Mesothelial cell of epicardium (in vitro differentiated cells): Measurements from ENCODE around the gene ADH5. TPM values are rescaled to one million over a fixed set of nuclear protein-coding genes. Genes with fewer than 3 reads are reported as not detected.
"Not testable (repeated sequence)": the region's sequence is repeated elsewhere in the genome, so short reads cannot be mapped to it uniquely, and the experiment has no call there.

Experiments used
- DNase-seq, 2 experiments: peaks; one replicate each; pipeline ENCODE4 v3.0.0; 2021; ENCODE audit warnings: low spot score in 2 of 2; ENCODE audit not compliant: unreplicated experiment in 2 of 2
- H3K27ac Mint-ChIP-seq: 2 replicates; pipeline ENCODE4 v1.8.0; 2021; ENCODE audit warnings: mixed read lengths
- H3K27me3 Mint-ChIP-seq: 2 replicates; pipeline ENCODE4 v1.8.0; 2021; ENCODE audit warnings: low read depth, mixed read lengths
- H3K36me3 Mint-ChIP-seq: 2 replicates; pipeline ENCODE4 v1.8.0; 2021; ENCODE audit warnings: mixed read lengths
- H3K4me1 Mint-ChIP-seq: 2 replicates; pipeline ENCODE4 v1.8.0; 2021; ENCODE audit warnings: mixed read lengths
- H3K4me3 Mint-ChIP-seq: 2 replicates; pipeline ENCODE4 v1.8.0; 2021; ENCODE audit warnings: mild to moderate bottlenecking, moderate library complexity, mixed read lengths
- H3K9me3 Mint-ChIP-seq: 2 replicates; pipeline ENCODE4 v1.8.0; 2021; ENCODE audit warnings: mixed read lengths
- total RNA-seq: library from RNA; stranded (reverse); gene quantifications from 3 replicates; pipeline ENCODE4 v1.2.1, GENCODE V29; 2021
- TF ChIP-seq, protein P1 (sequence below): fragments of 200-600 bp; sonication (generic); IDR thresholded peaks from one replicate; pipeline ENCODE4 v1.5.0; 2021; ENCODE audit warnings: antibody characterized with exemption; ENCODE audit not compliant: unreplicated experiment

ADH5 gene
- total RNA-seq, 1 donor from 2014 or later = 125 TPM

GRCh38 chr4:99074816-99075215 is 13.8 kb downstream of the ADH5 start:
- H3K27ac Mint-ChIP-seq = no peak overlapping the region
- H3K27me3 Mint-ChIP-seq = no peaks in the 10 kb centered on the region
- no peaks in the 10 kb centered on the region for H3K4me1 Mint-ChIP-seq
- no peak overlapping the region for H3K4me3 Mint-ChIP-seq
- H3K9me3 Mint-ChIP-seq = no peaks in the 10 kb centered on the region
- TF ChIP-seq, protein P1, sequence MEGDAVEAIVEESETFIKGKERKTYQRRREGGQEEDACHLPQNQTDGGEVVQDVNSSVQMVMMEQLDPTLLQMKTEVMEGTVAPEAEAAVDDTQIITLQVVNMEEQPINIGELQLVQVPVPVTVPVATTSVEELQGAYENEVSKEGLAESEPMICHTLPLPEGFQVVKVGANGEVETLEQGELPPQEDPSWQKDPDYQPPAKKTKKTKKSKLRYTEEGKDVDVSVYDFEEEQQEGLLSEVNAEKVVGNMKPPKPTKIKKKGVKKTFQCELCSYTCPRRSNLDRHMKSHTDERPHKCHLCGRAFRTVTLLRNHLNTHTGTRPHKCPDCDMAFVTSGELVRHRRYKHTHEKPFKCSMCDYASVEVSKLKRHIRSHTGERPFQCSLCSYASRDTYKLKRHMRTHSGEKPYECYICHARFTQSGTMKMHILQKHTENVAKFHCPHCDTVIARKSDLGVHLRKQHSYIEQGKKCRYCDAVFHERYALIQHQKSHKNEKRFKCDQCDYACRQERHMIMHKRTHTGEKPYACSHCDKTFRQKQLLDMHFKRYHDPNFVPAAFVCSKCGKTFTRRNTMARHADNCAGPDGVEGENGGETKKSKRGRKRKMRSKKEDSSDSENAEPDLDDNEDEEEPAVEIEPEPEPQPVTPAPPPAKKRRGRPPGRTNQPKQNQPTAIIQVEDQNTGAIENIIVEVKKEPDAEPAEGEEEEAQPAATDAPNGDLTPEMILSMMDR = no peak
- H3K36me3 Mint-ChIP-seq = peaks cover 44% of the 10 kb centered on the region
- DNase-seq = no peak

DNA sequence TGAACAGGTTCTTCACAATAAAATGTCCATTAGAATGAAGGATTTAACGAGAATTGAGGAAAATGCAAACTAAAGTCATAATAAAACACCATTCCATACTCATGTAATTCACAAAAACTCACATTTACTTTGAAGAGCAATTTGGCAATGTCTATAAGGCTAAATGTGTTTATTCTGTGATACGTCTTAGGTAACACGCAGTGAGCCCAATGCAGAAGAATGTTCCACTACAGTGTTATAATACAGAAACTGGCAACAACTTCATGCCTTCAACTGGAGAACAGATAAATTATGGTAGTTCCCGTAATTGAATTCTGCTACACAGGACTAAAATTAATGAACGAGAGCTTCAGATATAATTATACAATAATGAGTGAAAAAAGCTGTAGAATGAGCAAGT is 17.4 kb downstream of the ADH5 start:
- Mint-ChIP-seq H3K27ac (no peak overlapping the region), H3K4me3 (no peak overlapping the region), H3K36me3 (peaks cover 33% of the 10 kb centered on the region), H3K9me3 (no peaks in the 10 kb centered on the region), H3K4me1 (no peaks in the 10 kb centered on the region), H3K27me3 (no peaks in the 10 kb centered on the region)
- DNase-seq = no peak
- TF ChIP-seq, protein P1 = no peak

- no peaks in the 10 kb centered on the region for H3K27me3 Mint-ChIP-seq
- TF ChIP-seq, protein P1 = no peak
- peaks cover 22% of the 10 kb centered on the region for H3K36me3 Mint-ChIP-seq
- H3K4me3 Mint-ChIP-seq = no peak overlapping the region
- no peaks in the 10 kb centered on the region for H3K4me1 Mint-ChIP-seq
- H3K9me3 Mint-ChIP-seq = no peaks in the 10 kb centered on the region
- H3K27ac Mint-ChIP-seq = peak overlapping the region; percentile 5
- no peak for DNase-seq
These were observed 21.0 kb downstream of the ADH5 start for GRCh38 chr4:99067617-99068016.

DNA sequence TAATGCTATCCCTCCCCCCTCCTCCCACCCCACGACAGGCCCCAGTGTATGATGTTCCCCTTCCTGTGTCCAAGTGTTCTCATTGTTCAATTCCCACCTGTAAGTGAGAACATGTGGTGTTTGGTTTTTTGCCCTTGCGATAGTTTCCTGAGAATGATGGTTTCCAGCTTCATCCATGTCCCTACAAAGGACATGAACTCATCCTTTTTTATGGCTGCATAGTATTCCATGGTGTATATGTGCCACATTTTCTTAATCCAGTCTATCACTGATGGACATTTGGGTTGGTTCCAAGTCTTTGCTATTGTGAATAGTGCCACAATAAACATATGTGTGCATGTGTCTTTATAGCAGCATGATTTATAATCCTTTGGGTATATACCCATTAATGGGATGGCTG is 23.1 kb downstream of the ADH5 start:
- not testable (repeated sequence) for DNase-seq, H3K4me3 Mint-ChIP-seq, H3K27me3 Mint-ChIP-seq, H3K27ac Mint-ChIP-seq, H3K9me3 Mint-ChIP-seq, H3K4me1 Mint-ChIP-seq
- H3K36me3 Mint-ChIP-seq = peaks cover 24% of the 10 kb centered on the region

GRCh38 chr4:99062120-99062519 is 26.5 kb downstream of the ADH5 start:
- Mint-ChIP-seq H3K4me1 (peaks cover 12% of the 10 kb centered on the region), H3K36me3 (peaks cover 40% of the 10 kb centered on the region), H3K27me3 (no peaks in the 10 kb centered on the region), H3K4me3 (no peak overlapping the region), H3K27ac (no peak overlapping the region), H3K9me3 (no peaks in the 10 kb centered on the region)
- DNase-seq = no peak
- TF ChIP-seq, protein P1 = no peak

DNA sequence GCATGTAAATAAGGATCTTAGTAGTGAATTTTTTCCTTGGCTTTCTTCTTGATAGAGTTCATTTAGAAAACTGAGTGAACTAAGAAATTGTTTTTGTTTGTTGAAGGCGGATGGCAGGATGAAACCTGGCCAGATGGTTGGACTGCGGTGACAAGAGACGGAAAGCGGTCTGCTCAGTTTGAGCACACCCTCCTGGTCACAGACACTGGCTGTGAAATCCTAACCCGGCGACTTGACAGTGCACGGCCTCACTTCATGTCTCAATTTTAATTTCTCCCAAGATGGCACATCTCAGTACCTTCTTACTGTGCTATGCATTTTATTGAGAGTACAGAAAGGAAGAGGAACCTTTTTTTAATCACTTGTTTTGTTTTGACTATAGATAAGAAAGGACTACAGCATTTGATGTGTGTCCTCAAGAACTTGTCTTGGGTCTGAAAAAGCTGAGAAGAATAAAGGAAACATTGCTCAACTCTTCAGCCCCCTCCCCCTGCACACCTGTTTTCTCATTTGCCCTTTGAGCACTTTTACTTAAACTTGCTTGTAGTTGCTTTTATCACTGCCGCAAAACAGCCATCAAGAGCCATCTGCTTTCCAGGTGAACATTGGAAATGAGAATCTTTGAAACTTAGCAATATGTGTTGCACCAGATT is 27.4 kb downstream of the ADH5 start:
- H3K27ac Mint-ChIP-seq = peak overlapping the region; percentile 49
- peaks cover 37% of the 10 kb centered on the region for H3K36me3 Mint-ChIP-seq

More for the DNA sequence above, 27.4 kb downstream of the ADH5 start:
- TF ChIP-seq, protein P1 = no peak
- Mint-ChIP-seq H3K27me3 (no peaks in the 10 kb centered on the region), H3K9me3 (no peaks in the 10 kb centered on the region), H3K4me1 (peaks cover 13% of the 10 kb centered on the region), H3K4me3 (no peak overlapping the region)
- no peak for DNase-seq
